Nephron progenitor cell (in vitro differentiated cells): Measurements from ENCODE around the gene ARHGEF17.
A peak's percentile ranks its signal among the peaks of the same experiment; 100 is the strongest.

ENCODE experiments used
- DNase-seq: peaks from one replicate; pipeline ENCODE4 v3.0.0; 2021
- H3K27ac Mint-ChIP-seq: 2 replicates; pipeline ENCODE4 v1.8.0; 2021; ENCODE audit warnings: mild to moderate bottlenecking, moderate library complexity, mixed read lengths
- H3K27me3 Mint-ChIP-seq: 2 replicates; pipeline ENCODE4 v1.8.0; 2021; ENCODE audit warnings: mild to moderate bottlenecking, low read depth, mixed read lengths; ENCODE audit not compliant: poor library complexity
- H3K36me3 Mint-ChIP-seq: 2 replicates; pipeline ENCODE4 v1.8.0; 2021; ENCODE audit warnings: low read depth, mixed read lengths
- H3K4me1 Mint-ChIP-seq: 2 replicates; pipeline ENCODE4 v1.8.0; 2021; ENCODE audit warnings: mixed read lengths
- H3K4me3 Mint-ChIP-seq: 2 replicates; pipeline ENCODE4 v1.8.0; 2021; ENCODE audit warnings: mild to moderate bottlenecking, moderate library complexity, mixed read lengths
- H3K9me3 Mint-ChIP-seq: 2 replicates; pipeline ENCODE4 v1.8.0; 2021; ENCODE audit warnings: mild to moderate bottlenecking, moderate library complexity, mixed read lengths
- CTCF ChIP-seq: fragments of 200-600 bp; sonication (generic); IDR thresholded peaks from 2 replicates; pipeline ENCODE4 v1.5.0; 2021; ENCODE audit warnings: antibody characterized with exemption

ARHGEF17 gene

GRCh38 chr11:73298233-73298632, 9.8 kb upstream of the ARHGEF17 start:
- Mint-ChIP-seq H3K27me3 (peaks cover 13% of the 10 kb centered on the region), H3K27ac (peak overlapping the region; percentile 39), H3K4me1 (peaks cover 32% of the 10 kb centered on the region), H3K4me3 (no peak overlapping the region), H3K9me3 (no peaks in the 10 kb centered on the region), H3K36me3 (no peaks in the 10 kb centered on the region)
- no peak for DNase-seq
- TF ChIP-seq CTCF: no peak

- no peak overlapping the region for H3K4me3 Mint-ChIP-seq
Measured at GRCh38 chr11:73299751-73300150, 8.3 kb upstream of the ARHGEF17 start.

GRCh38 chr11:73306069-73306841, 1.8 kb upstream of the ARHGEF17 start:
- peak; percentile 7 for TF ChIP-seq CTCF
- Mint-ChIP-seq H3K9me3 (no peaks in the 10 kb centered on the region), H3K27me3 (peaks cover 3% of the 10 kb centered on the region), H3K4me3 (peak overlapping the region; percentile 77), H3K27ac (no peak overlapping the region), H3K36me3 (no peaks in the 10 kb centered on the region), H3K4me1 (peaks cover 35% of the 10 kb centered on the region)
- DNase-seq: no peak

More at GRCh38 chr11:73299751-73300150, 8.3 kb upstream of the ARHGEF17 start:
- Mint-ChIP-seq H3K9me3 (no peaks in the 10 kb centered on the region), H3K4me1 (peaks cover 24% of the 10 kb centered on the region), H3K36me3 (no peaks in the 10 kb centered on the region), H3K27me3 (peaks cover 9% of the 10 kb centered on the region), H3K27ac (no peak overlapping the region)
- DNase-seq: no peak
- no peak for TF ChIP-seq CTCF

GRCh38 chr11:73306977-73307322, 1.1 kb upstream of the ARHGEF17 start:
- Mint-ChIP-seq H3K9me3 (no peaks in the 10 kb centered on the region), H3K27ac (peak overlapping the region; percentile 81), H3K4me1 (peaks cover 42% of the 10 kb centered on the region), H3K4me3 (peak overlapping the region; percentile 77), H3K36me3 (no peaks in the 10 kb centered on the region), H3K27me3 (peaks cover 3% of the 10 kb centered on the region)
- TF ChIP-seq CTCF: no peak
- no peak for DNase-seq

GRCh38 chr11:73307323-73308002, 613 bp upstream of the ARHGEF17 start:
- peak; percentile 99 for DNase-seq

More at GRCh38 chr11:73307323-73308002, 613 bp upstream of the ARHGEF17 start:
- peaks cover 48% of the 10 kb centered on the region for H3K4me1 Mint-ChIP-seq
- H3K27me3 Mint-ChIP-seq: no peaks in the 10 kb centered on the region
- TF ChIP-seq CTCF: peak; percentile 70
- peak overlapping the region; percentile 81 for H3K27ac Mint-ChIP-seq
- H3K9me3 Mint-ChIP-seq: no peaks in the 10 kb centered on the region
- peak overlapping the region; percentile 77 for H3K4me3 Mint-ChIP-seq
- no peaks in the 10 kb centered on the region for H3K36me3 Mint-ChIP-seq
